HUES64 (cell line): Measurements from ENCODE around the gene ZNF548.

Experiments
- H3K27ac ChIP-seq: 2 replicates; pipeline ENCODE4 v1.7.0; 2013; ENCODE audit warnings: low read depth, low read length, inconsistent platforms
- H3K27me3 ChIP-seq: 2 replicates; pipeline ENCODE4 v1.6.1; 2013; ENCODE audit warnings: mild to moderate bottlenecking, low read length; ENCODE audit not compliant: insufficient read depth
- H3K36me3 ChIP-seq: 2 replicates; pipeline ENCODE4 v1.6.1; 2013; ENCODE audit warnings: mild to moderate bottlenecking, low read length; ENCODE audit not compliant: insufficient read depth
- H3K4me1 ChIP-seq: 2 replicates; pipeline ENCODE4 v1.6.1; 2013; ENCODE audit warnings: mild to moderate bottlenecking, low read length, moderate library complexity; ENCODE audit not compliant: insufficient read depth
- H3K4me3 ChIP-seq: 2 replicates; pipeline ENCODE4 v1.5.1; 2013; ENCODE audit warnings: mild to moderate bottlenecking, low read length, moderate library complexity
- H3K9ac ChIP-seq: 2 replicates; pipeline ENCODE4 v1.6.1; 2013; ENCODE audit warnings: mild to moderate bottlenecking, low read depth, low read length
- H3K9me3 ChIP-seq: 2 replicates; pipeline ENCODE4 v1.6.1; 2013; ENCODE audit warnings: low read depth, low read length; ENCODE audit not compliant: insufficient read depth
- WGBS: fragments of 150-250, 120-280 bp; methylation state at CpG from one replicate; pipeline ENCODE4 v1.1.7; 2013; ENCODE audit warnings: missing lambda C conversion rate; 5-methylcytosine and 5-hydroxymethylcytosine counted together

The ZNF548 gene

GRCh38 chr19:57403737-57404563 is 14.3 kb downstream of the ZNF548 start:
- peaks cover 11% of the 10 kb centered on the region for H3K36me3 ChIP-seq
- H3K9me3 ChIP-seq = peaks cover 16% of the 10 kb centered on the region
- no peaks in the 10 kb centered on the region for H3K4me1 ChIP-seq
- H3K27me3 ChIP-seq = no peaks in the 10 kb centered on the region
- no peak overlapping the region for H3K9ac ChIP-seq
- no peak overlapping the region for H3K27ac ChIP-seq
- no peak overlapping the region for H3K4me3 ChIP-seq
- WGBS = 94% methylated on average over 9 of the region's 9 CpGs

GRCh38 chr19:57406516-57407123 is 17.0 kb downstream of the ZNF548 start:
- 13% methylated on average over 7 of the region's 8 CpGs for WGBS
- Histone ChIP-seq H3K27me3 (no peaks in the 10 kb centered on the region), H3K9me3 (peaks cover 11% of the 10 kb centered on the region), H3K36me3 (no peaks in the 10 kb centered on the region), H3K9ac (no peak overlapping the region), H3K4me1 (no peaks in the 10 kb centered on the region), H3K27ac (no peak overlapping the region), H3K4me3 (no peak overlapping the region)

GRCh38 chr19:57410877-57411671 is 21.4 kb downstream of the ZNF548 start, which contains the start of gene ZNF17:
TSS of gene ZNF17 (plus strand) at chr19:57411161. CDS start at chr19:57413616, 2,455 bp downstream.
- Histone ChIP-seq H3K4me1 (no peaks in the 10 kb centered on the region), H3K36me3 (peaks cover 5% of the 10 kb centered on the region; the same call in 1 of the 2 replicates), H3K4me3 (peak within 1 kb of the TSS; percentile 72), H3K9ac (peak within 1 kb of the TSS; percentile 69), H3K27me3 (no peaks in the 10 kb centered on the region), H3K27ac (no peak within 1 kb of the TSS), H3K9me3 (no peaks in the 10 kb centered on the region)
- whole genome bisulfite sequencing = under 1% methylated on average over 55 of the region's 55 CpGs

- 94% methylated on average over 4 of the region's 4 CpGs for WGBS
- Histone ChIP-seq H3K4me1 (no peaks in the 10 kb centered on the region), H3K9me3 (no peaks in the 10 kb centered on the region), H3K9ac (no peak overlapping the region), H3K4me3 (no peak overlapping the region), H3K27ac (no peak overlapping the region), H3K36me3 (peaks cover 33% of the 10 kb centered on the region), H3K27me3 (no peaks in the 10 kb centered on the region)
Observed at GRCh38 chr19:57419439-57419838, 29.8 kb downstream of the ZNF548 start.

GRCh38 chr19:57421037-57421436 is 31.4 kb downstream of the ZNF548 start:
- 100% methylated on average over 1 of the region's 3 CpGs for WGBS
- Histone ChIP-seq H3K4me1 (no peaks in the 10 kb centered on the region), H3K9me3 (no peaks in the 10 kb centered on the region), H3K27ac (no peak overlapping the region), H3K36me3 (peaks cover 33% of the 10 kb centered on the region), H3K9ac (no peak overlapping the region), H3K27me3 (no peaks in the 10 kb centered on the region), H3K4me3 (no peak overlapping the region)

- Histone ChIP-seq H3K4me3 (peak overlapping the region; percentile 81), H3K36me3 (peaks cover 12% of the 10 kb centered on the region), H3K27ac (peak overlapping the region; percentile 72), H3K4me1 (peaks cover 9% of the 10 kb centered on the region; the same call in 1 of the 2 replicates), H3K27me3 (no peaks in the 10 kb centered on the region), H3K9me3 (no peaks in the 10 kb centered on the region), H3K9ac (peak overlapping the region; percentile 91)
- 38% methylated on average over 15 of the region's 15 CpGs for WGBS
Observed at GRCh38 chr19:57434386-57435061, 44.9 kb downstream of the ZNF548 start.

- Histone ChIP-seq H3K36me3 (peaks cover 12% of the 10 kb centered on the region), H3K4me1 (peaks cover 9% of the 10 kb centered on the region; the same call in 1 of the 2 replicates), H3K9ac (peak within 1 kb of the TSS; percentile 91), H3K27ac (peak within 1 kb of the TSS; percentile 72), H3K9me3 (no peaks in the 10 kb centered on the region), H3K4me3 (peak within 1 kb of the TSS; percentile 81), H3K27me3 (no peaks in the 10 kb centered on the region)
- under 1% methylated on average over 61 of the region's 61 CpGs for WGBS
Observed at GRCh38 chr19:57435062-57435978, 45.7 kb downstream of the ZNF548 start, which contains the start of gene ZNF749. TSS of gene ZNF749 (plus strand) at chr19:57435325. CDS start at chr19:57435579, 254 bp downstream.

- Histone ChIP-seq H3K9me3 (no peaks in the 10 kb centered on the region), H3K4me1 (peaks cover 9% of the 10 kb centered on the region; the same call in 1 of the 2 replicates), H3K9ac (peak overlapping the region; percentile 91), H3K4me3 (peak overlapping the region; percentile 81), H3K27ac (no peak overlapping the region), H3K27me3 (no peaks in the 10 kb centered on the region), H3K36me3 (peaks cover 12% of the 10 kb centered on the region)
- WGBS = 100% methylated on average over 1 of the region's 1 CpG
Observed at GRCh38 chr19:57436417-57436816, 46.8 kb downstream of the ZNF548 start.

GRCh38 chr19:57437931-57438330 is 48.3 kb downstream of the ZNF548 start:
- Histone ChIP-seq H3K9ac (no peak overlapping the region), H3K27me3 (no peaks in the 10 kb centered on the region), H3K4me3 (no peak overlapping the region), H3K4me1 (peaks cover 9% of the 10 kb centered on the region; the same call in 1 of the 2 replicates), H3K9me3 (no peaks in the 10 kb centered on the region), H3K36me3 (peaks cover 15% of the 10 kb centered on the region), H3K27ac (no peak overlapping the region)
- 94% methylated on average over 4 of the region's 4 CpGs for WGBS

- H3K4me1 ChIP-seq = peaks cover 9% of the 10 kb centered on the region; the same call in 1 of the 2 replicates
- no peak overlapping the region for H3K4me3 ChIP-seq
- no peak overlapping the region for H3K9ac ChIP-seq
- no peak overlapping the region for H3K27ac ChIP-seq
- H3K9me3 ChIP-seq = no peaks in the 10 kb centered on the region
- H3K36me3 ChIP-seq = peaks cover 25% of the 10 kb centered on the region
- 94% methylated on average over 9 of the region's 9 CpGs for WGBS
- no peaks in the 10 kb centered on the region for H3K27me3 ChIP-seq
Observed at GRCh38 chr19:57438925-57439324, 49.3 kb downstream of the ZNF548 start.
